Middle frontal gyrus (tissue), 1 donor: ENCODE measurements around the gene SYT1.
"Not testable (repeated sequence)": the region's sequence is repeated elsewhere in the genome, so short reads cannot be mapped to it uniquely, and the experiment has no call there.

Source experiments
- DNase-seq: peaks from one replicate; pipeline ENCODE4 v3.0.0-alpha.2; 2015; ENCODE audit warnings: low spot score; ENCODE audit errors: extremely low spot score

Gene SYT1

DNA sequence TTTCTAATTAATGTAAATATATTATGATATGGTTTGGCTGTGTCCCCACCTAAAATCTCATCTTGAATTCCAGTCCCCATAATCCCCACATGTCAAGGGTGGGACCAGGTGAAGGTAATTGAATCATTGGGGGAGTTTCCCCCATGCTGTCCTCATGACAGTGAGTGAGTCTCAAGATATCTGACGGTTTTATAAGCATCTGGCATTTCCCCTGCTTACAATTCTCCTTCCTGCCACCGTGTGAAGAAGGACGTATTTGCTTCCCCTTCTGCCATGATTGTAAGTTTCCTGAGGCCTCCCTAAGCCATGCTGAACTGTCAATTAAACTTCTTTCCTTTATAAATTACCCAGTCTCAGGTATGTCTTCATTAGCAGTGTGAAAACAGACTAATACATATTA, 562.2 kb downstream of the SYT1 start:
- DNase-seq, result not testable (repeated sequence)

DNA sequence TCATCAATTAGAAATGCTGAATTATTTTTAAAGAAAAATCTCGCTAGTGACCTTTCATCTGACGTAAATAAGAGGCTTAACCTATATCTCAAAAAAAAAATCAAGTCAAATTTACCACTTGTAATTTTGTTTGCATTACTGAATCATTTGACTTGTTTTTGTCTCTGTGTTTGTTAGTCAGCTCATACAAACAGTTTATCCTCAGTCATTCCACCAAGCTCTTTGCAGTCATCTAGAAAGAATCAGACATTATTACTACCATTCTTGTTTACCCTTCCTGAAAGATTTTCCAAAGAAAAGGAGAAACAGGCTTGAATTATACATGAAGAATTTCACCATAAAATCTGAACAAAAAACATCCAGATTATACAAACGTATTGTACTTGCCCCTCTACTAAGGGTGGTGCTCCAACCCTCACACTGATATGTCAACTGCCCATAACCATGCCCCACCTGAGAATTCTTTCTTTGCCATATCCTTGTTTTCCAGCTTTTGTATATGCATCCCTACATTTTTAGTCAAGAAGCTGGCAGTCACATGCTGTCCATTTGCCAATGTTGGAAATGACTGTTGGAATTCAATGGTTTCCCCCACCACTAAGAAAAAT, 569.0 kb downstream of the SYT1 start:
- no peak for DNase-seq

DNA sequence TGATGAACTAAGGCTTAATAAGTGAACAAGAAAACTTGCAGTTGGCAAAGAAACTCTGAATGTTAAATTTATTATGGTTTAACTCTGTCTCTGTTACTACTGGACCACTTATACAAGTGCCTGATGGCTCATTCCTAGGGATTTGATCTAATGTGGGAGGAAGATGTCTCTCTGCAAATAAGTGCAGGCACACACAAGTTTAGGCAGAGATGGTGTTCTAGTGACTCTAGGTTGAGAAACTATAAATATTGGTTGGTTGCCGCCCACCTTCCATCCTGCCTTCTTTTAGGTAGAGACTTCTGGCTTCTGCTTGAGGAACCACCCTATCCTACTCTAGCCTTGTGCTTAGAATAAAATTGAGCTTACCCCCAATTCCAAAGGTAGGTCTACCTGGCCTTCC, 570.0 kb downstream of the SYT1 start:
- no peak for DNase-seq

- DNase-seq, result no peak
Measured at GRCh38 chr12:79435742-79436141, 571.2 kb downstream of the SYT1 start.

- DNase-seq, result no peak
Measured at GRCh38 chr12:79438480-79439174, 574.1 kb downstream of the SYT1 start.

DNA sequence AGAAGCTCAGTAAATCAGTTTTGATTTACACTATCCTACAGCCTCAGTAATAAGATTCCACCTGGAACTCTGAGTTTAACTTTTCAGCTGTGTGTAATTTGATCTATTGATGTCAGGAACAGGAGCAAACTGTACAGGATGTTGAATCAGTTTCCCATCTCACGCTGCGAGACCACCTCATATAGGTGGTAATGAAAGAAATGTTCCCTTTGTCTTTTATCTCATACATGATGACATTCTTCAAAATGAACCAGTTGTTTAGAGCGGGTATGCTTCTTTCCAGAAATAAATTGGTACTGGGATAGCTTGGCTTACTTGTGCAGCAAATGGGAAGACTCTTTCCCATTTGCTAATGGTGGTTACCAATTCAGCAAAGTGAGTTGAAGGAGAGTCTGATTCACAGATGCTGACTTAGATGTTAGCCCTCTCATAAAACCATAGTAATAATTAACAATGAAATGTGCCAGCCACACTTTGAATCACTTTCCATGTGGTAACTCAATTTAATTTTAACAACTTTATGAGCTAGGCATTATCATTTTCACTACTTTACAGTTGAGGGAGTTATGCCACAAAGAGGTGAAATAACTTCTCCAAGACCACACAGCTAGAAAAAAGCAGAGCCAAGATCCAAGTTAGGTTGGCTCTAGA, 574.7 kb downstream of the SYT1 start:
- DNase-seq, result no peak

GRCh38 chr12:79441534-79441933, 577.0 kb downstream of the SYT1 start:
- DNase-seq, result no peak

DNA sequence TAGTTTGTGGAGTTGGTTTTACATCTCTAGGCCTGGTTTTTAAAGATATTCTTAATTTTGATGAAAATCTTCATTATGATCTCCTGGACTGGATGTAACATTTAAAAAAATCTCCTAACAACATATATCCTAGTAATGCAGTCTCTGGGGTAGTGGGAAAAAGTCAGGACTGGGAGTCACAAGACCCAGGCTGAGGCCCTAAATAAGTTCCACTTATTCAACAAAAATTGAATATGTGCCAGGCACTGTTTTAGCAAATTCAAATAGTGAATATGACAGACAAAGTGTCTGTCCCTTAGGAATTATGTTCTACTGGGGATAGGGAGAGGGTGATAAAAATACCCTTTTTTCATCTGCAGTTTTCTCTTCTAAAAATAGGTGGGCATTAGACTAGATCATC, 577.8 kb downstream of the SYT1 start:
- DNase-seq, result peak; percentile 14

DNA sequence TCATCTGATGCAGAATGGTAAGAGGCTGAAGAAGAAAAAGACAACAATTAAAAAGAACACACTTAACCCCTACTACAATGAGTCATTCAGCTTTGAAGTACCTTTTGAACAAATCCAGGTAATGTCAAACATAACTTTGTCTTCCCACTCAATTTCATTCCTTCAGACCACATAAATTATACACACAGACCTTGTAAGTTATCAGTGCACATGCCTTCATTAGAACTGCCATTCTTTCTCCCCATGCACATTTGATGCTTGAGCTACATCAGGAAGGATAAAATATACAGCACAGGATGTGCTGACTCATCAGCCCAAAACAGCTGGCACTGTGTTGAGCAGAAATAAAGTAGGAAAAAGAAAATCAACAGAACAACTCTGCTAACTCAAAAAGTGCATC, 579.5 kb downstream of the SYT1 start:
- DNase-seq, result no peak

DNA sequence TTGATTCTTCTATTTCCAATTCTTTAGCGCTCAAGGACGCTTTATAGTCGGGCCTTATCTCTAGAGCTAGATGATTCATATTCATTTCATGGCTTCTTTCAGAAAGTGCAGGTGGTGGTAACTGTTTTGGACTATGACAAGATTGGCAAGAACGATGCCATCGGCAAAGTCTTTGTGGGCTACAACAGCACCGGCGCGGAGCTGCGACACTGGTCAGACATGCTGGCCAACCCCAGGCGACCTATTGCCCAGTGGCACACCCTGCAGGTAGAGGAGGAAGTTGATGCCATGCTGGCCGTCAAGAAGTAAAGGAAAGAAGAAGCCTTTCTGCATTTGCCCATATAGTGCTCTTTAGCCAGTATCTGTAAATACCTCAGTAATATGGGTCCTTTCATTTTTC, 584.2 kb downstream of the SYT1 start:
- DNase-seq, result no peak

DNA sequence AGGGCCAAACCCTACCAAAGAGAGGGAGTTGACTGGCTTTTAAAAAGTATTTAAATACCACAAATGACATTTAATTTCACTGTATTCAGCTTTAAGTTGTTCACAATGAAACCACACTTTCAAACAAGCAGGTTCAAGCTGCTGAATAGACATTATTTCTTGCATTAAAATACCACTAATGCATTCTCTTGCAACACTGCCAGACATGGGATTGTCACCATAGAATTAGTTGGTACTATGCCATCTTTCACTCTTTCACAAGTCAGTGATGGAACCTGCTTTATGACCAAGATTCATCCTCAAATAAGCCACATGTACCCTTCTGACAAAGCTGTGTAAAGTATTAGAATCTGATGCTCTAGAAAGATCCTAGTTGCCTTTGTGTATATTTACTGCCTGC, 586.8 kb downstream of the SYT1 start:
- no peak for DNase-seq

DNA sequence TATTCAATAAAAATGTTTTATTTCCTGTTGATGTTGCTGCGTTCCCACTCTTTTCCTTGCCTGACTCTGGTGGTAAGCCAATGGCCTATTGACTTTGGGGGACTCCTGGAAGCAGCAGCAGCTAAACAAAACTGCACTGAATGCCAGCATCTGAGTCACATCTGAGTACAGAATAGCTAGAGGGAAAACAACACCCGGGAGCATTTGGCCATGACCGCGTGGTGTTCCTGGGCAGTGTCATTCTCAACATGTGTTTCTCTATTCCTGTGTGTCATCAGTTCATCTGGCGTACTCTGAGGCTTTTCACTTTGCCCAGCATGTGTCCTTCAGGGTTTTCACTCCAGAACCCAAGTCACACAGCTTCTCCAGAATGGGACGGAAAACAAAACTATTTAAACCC, 587.4 kb downstream of the SYT1 start:
- DNase-seq, result no peak

GRCh38 chr12:79452906-79453305, 588.3 kb downstream of the SYT1 start:
- no peak for DNase-seq

GRCh38 chr12:79453820-79454219, 589.2 kb downstream of the SYT1 start:
- DNase-seq, result no peak

DNA sequence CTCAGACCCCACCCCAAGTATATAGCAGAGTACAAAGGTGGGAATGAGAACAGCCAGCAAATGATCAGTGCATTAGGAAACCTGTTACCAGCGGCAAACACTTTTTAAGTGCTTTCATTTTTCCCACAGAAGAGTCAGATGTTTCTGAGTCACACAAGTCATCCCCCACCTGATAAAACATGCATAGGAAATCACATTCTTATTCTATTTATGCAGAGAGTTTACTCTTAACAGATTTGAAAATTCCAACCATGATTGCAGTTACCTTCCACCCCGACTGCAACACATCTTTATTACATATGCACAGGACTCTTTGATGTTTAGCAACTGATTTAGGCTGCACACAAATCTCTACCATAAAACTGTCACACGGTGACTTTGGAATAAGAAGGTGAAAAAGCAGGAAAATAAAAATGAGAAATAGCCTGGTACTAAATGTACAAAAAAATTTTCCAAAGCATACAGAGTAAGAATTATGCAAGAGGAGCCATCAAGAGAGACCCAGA, 589.8 kb downstream of the SYT1 start:
- DNase-seq, result no peak

DNA sequence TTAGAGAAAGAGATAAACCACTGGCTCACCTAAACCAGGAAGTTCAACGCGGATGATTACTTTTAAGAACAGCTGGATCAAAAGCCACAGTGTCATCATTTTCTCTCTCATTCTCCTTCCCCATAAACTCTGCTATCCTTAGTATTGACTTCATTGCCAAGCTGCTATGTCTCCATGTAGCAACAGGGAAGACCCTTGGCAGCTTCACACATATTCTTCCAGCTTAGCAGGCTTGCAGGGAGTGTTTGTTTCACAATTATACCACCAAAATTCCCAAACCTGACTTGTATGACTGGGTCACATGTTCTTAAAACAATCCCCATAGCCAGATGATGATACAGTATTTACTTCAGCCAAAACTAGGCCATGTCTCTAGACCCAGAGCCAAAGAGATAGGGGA, 590.7 kb downstream of the SYT1 start:
- no peak for DNase-seq

DNA sequence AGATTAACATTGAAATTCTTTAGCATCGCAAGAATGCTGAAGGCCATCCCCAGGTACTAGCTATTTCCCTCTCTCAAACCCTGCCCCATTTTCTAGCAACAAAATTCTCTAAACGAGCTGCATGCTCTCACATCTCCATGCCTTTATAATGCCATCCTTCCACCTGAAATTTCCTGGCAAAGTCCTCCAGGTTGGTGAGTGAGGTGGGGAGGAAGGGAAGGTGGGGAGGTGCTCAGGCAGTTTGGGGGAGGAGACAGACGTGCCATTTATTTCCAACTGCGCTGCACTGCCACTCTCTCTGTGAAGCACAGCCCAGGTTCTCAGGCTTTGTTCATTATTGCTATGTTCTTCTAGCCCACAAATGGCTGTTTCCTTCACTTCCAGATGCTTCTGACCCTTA, 617.7 kb downstream of the SYT1 start:
- DNase-seq, result no peak

- DNase-seq, result no peak
Measured at GRCh38 chr12:79482921-79483320, 618.3 kb downstream of the SYT1 start.

GRCh38 chr12:79486154-79486553, 621.6 kb downstream of the SYT1 start:
- no peak for DNase-seq

GRCh38 chr12:79487386-79488110, 623.0 kb downstream of the SYT1 start:
- DNase-seq, result no peak
